Measurements from ENCODE around the gene SLC12A7.

DNA sequence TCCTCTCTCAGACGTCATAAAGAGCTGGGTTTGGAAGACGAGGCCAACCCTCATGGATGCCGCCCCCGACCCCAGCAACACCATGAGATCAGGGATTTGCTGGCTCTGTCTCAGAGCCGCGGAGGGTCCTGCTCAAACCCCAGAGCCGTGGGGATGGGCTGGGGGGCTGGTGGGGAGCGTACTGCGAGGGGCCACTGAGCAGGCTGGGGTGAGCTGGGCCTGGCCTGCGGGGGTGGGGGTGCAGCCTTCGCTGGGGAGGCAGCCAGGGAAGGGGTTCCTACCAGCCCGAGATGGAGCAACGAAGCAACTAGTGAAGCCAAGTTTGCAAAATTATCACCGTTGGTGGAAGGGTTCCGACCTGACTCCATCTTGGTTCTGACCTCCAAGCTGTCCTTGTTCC is 5.1 kb upstream of the SLC12A7 start:
- TF ChIP-seq POLR2AphosphoS5 (IDR thresholded peaks at IDR 0.05) = no peak
- TF ChIP-seq, protein P1, sequence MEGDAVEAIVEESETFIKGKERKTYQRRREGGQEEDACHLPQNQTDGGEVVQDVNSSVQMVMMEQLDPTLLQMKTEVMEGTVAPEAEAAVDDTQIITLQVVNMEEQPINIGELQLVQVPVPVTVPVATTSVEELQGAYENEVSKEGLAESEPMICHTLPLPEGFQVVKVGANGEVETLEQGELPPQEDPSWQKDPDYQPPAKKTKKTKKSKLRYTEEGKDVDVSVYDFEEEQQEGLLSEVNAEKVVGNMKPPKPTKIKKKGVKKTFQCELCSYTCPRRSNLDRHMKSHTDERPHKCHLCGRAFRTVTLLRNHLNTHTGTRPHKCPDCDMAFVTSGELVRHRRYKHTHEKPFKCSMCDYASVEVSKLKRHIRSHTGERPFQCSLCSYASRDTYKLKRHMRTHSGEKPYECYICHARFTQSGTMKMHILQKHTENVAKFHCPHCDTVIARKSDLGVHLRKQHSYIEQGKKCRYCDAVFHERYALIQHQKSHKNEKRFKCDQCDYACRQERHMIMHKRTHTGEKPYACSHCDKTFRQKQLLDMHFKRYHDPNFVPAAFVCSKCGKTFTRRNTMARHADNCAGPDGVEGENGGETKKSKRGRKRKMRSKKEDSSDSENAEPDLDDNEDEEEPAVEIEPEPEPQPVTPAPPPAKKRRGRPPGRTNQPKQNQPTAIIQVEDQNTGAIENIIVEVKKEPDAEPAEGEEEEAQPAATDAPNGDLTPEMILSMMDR (IDR thresholded peaks at IDR 0.05) = no peak
